Sciatic nerve (tissue), 2 donors: ENCODE measurements around the gene NT5DC2. TPM values are rescaled to one million over a fixed set of nuclear protein-coding genes. Genes with fewer than 3 reads are reported as not detected.

Experiments used
- ATAC-seq: fragments of 200-7000 bp; cut with Tn5 transposase; one replicate; pipeline ENCODE4 v1.9.1; 2020; ENCODE audit warnings: mild to moderate bottlenecking, moderate library complexity
- DNase-seq: peaks from one replicate; pipeline ENCODE4 v3.0.0-alpha.2; 2020; ENCODE audit warnings: low spot score
- intact Hi-C: fragments of 100-400 bp; cut with DNase I; formaldehyde crosslinking; loops from one replicate; pipeline ENCODE4 v1.14.2; 2022
- total RNA-seq: library from RNA; stranded (reverse); fragmentation: NEBNext Ultra II Directional; extraction: Animal tissue kit (Norgen Biotek cat#: 25700); gene quantifications from one replicate; pipeline ENCODE4 v1.2.1, GENCODE V29; 2021
- donor health status: DM: no; HTN: no; CAD: no.
- donor health status: DM: no; HTN: no; CAD: no.

The NT5DC2 gene
- 78.3 TPM for total RNA-seq

GRCh38 chr3:52533623-52534280 is at the start of gene NT5DC2:
TSS of gene NT5DC2 (minus strand) at chr3:52533857. CDS start at chr3:52533737, 120 bp downstream.
- peak; percentile 27 for ATAC-seq
- intact Hi-C loops: no loop called here
- peak; percentile 80 for DNase-seq

- no peak for ATAC-seq
- intact Hi-C loops: no loop called here
- no peak for DNase-seq
Observed at GRCh38 chr3:52574056-52574965, 40.7 kb upstream of the NT5DC2 start.

- DNase-seq: no peak
- intact Hi-C loops: no loop called here
- no peak for ATAC-seq
Observed at GRCh38 chr3:52572221-52572620, 38.6 kb upstream of the NT5DC2 start.

- intact Hi-C loops: no loop called here
- ATAC-seq (no peak), DNase-seq (no peak)
Observed at GRCh38 chr3:52570076-52570475, 36.4 kb upstream of the NT5DC2 start.

- intact Hi-C loops: no loop called here
- ATAC-seq (no peak), DNase-seq (no peak)
Observed at GRCh38 chr3:52568069-52568468, 34.4 kb upstream of the NT5DC2 start.

- intact Hi-C loops: no loop called here
- DNase-seq (no peak), ATAC-seq (no peak)
Observed at GRCh38 chr3:52563984-52564383, 30.3 kb upstream of the NT5DC2 start.

GRCh38 chr3:52561028-52561747 is 27.5 kb upstream of the NT5DC2 start:
- intact Hi-C loops: no loop called here
- no peak for DNase-seq
- no peak for ATAC-seq

GRCh38 chr3:52558436-52558835 is 24.8 kb upstream of the NT5DC2 start:
- no peak for DNase-seq
- intact Hi-C loops: no loop called here
- ATAC-seq: no peak

GRCh38 chr3:52557011-52557960 is 23.6 kb upstream of the NT5DC2 start:
- ATAC-seq: peak; percentile 60
- DNase-seq: no peak
- intact Hi-C loops: no loop called here

GRCh38 chr3:52555056-52555455 is 21.4 kb upstream of the NT5DC2 start:
- intact Hi-C loops: no loop called here
- DNase-seq (no peak), ATAC-seq (peak; percentile 18)

GRCh38 chr3:52554026-52554755 is 20.5 kb upstream of the NT5DC2 start:
- no peak for DNase-seq
- intact Hi-C loops: no loop called here
- ATAC-seq: no peak

GRCh38 chr3:52552089-52552488 is 18.4 kb upstream of the NT5DC2 start:
- intact Hi-C loops: no loop called here
- no peak for DNase-seq
- ATAC-seq: no peak

- ATAC-seq: no peak
- intact Hi-C loops: no loop called here
Observed at GRCh38 chr3:52551118-52551517, 17.5 kb upstream of the NT5DC2 start.

GRCh38 chr3:52547143-52547542 is 13.5 kb upstream of the NT5DC2 start:
- DNase-seq: no peak
- ATAC-seq: no peak
- intact Hi-C loops: no loop called here

More at GRCh38 chr3:52551118-52551517, 17.5 kb upstream of the NT5DC2 start:
- DNase-seq: no peak

- intact Hi-C loops: no loop called here
- ATAC-seq (no peak), DNase-seq (no peak)
Observed at GRCh38 chr3:52546111-52546901, 12.6 kb upstream of the NT5DC2 start.

GRCh38 chr3:52544937-52545336 is 11.3 kb upstream of the NT5DC2 start:
- intact Hi-C loops: no loop called here
- DNase-seq (no peak), ATAC-seq (no peak)

GRCh38 chr3:52541050-52541449 is 7.4 kb upstream of the NT5DC2 start:
- ATAC-seq: no peak
- no peak for DNase-seq
- intact Hi-C loops: no loop called here
